Epithelial cell of proximal tubule (primary cell): ENCODE measurements around the gene PRR18. TPM values are rescaled to one million over a fixed set of nuclear protein-coding genes. Genes with fewer than 3 reads are reported as not detected.

ENCODE experiments used
- DNase-seq: peaks from one replicate; pipeline ENCODE4 v3.0.0-alpha.2; 2011; ENCODE audit warnings: low read depth
- H3K4me3 ChIP-seq: 2 replicates; pipeline ENCODE4 v1.5.1; 2011; ENCODE audit warnings: low read depth, mild to moderate bottlenecking, low read length
- CTCF ChIP-seq: conservative IDR thresholded peaks from 2 replicates; pipeline ENCODE4 v1.5.1; 2012; ENCODE audit warnings: low read depth, mild to moderate bottlenecking, low read length
- total RNA-seq: library from RNA; depleted of rRNA; stranded (reverse); fragments of >200 nt; gene quantifications from 2 replicates; pipeline ENCODE4 v1.2.3, GENCODE V29; 2015

PRR18 gene
- total RNA-seq, 1 donor from 2014 or later = not detected

GRCh38 chr6:166323395-166323794 lies 15.2 kb upstream of the PRR18 start:
- H3K4me3 ChIP-seq = no peak overlapping the region
- TF ChIP-seq CTCF = no peak
- DNase-seq = no peak

DNA sequence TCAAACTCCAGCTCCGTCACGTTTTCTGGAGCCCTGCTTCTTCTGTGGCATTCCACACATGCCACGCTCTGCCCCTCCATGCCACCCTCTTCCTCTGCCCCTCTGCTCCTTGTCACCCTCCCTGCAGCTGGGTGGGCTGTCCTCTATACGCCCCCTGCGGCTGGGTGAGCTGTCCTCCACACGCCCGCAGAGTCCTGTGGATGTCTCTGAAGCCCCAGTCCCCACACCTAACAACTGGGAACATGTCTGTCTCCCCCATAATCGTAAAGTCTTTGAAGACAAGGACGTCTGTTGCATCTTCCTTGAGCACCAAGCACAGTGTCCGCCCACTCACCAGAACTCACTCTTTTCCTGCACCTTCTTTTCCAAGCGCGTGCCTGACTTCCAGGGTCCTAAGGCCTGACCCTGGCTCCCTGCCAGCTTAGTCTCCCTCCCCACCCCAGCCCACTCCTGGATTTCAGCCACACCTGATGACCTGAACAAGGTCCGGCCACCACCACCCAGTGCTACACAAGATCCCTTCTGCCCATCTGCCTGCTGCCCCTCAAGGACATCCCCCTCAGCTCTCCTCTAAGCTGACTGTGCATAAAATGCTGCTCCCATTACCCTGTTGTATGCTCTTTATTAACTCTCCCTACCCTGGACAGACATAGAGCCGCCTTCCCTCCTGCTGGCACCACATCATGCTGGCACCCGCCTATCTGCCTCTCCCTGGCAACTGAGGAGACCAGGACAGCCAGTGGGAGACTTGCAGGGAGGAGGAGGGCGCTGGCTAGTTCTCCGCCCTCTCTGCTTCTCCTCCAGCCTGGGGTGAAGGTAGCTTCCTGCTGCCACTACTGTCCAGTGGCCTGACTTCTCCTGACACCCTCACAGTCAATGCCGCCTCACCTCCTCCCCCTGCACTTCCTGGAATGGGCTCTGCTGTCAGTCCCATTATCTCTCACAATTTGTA lies 10.7 kb upstream of the PRR18 start:
- no peak overlapping the region for H3K4me3 ChIP-seq
- no peak for TF ChIP-seq CTCF
- no peak for DNase-seq

DNA sequence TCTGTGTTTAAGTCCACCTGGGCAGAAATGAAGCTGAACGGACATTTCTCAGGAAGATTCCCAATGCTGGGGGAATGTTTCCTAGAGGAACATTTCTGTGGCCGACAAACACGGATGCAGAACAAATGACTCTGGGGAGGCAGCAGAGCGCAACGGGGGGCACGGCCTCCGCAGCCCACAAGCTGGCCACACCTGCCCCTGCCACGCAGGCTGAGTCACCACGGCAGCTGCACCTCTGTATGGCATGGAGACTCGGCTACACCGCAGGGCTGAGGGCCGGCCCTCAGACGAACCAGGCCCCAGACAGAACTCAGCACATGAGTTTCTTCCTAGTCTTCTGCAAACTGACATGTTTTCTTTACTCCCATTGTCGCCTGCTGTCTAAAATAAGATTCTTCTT lies 10.0 kb upstream of the PRR18 start:
- H3K4me3 ChIP-seq = no peak overlapping the region
- TF ChIP-seq CTCF = no peak
- peak; percentile 13 for DNase-seq

GRCh38 chr6:166317261-166318212 lies 9.3 kb upstream of the PRR18 start:
- H3K4me3 ChIP-seq = no peak overlapping the region
- no peak for TF ChIP-seq CTCF
- DNase-seq = no peak

GRCh38 chr6:166315436-166315835 lies 7.2 kb upstream of the PRR18 start:
- no peak for TF ChIP-seq CTCF
- no peak overlapping the region for H3K4me3 ChIP-seq
- no peak for DNase-seq

DNA sequence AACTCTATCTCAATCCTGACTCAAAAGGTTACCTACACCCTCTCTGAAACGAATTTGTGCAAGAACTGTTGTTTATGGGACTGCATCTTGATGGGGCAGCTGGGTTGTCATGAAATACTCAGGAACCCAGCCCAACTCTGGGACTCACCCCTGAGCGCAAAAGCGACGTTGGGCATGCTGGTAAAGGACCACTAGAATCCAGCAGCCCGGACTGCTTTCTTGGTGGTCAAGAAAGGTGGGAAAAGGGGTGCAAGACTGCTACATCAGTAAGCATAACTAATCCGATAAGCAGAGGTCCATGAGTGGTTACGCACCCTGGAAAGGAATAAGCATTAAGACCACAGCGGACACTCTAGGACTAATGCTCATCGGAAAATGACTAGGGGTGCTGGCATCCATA lies 6.3 kb upstream of the PRR18 start:
- no peak for DNase-seq
- no peak for TF ChIP-seq CTCF
- H3K4me3 ChIP-seq = no peak overlapping the region
